Neural crest cell (in vitro differentiated cells): ENCODE measurements around the gene HOXA4. TPM values are rescaled to one million over a fixed set of nuclear protein-coding genes. Genes with fewer than 3 reads are reported as not detected.

ENCODE experiments used
- DNase-seq: peaks from one replicate; pipeline ENCODE4 v3.0.0; 2021; ENCODE audit warnings: low read depth, mixed read lengths, low spot score
- H3K27ac Mint-ChIP-seq: one replicate; pipeline ENCODE4 v1.8.0; 2021; ENCODE audit warnings: mild to moderate bottlenecking, mixed read lengths; ENCODE audit not compliant: unreplicated experiment
- H3K27me3 Mint-ChIP-seq: 2 replicates; pipeline ENCODE4 v1.8.0; 2021; ENCODE audit warnings: low read depth, mild to moderate bottlenecking, mixed read lengths
- H3K36me3 Mint-ChIP-seq: 2 replicates; pipeline ENCODE4 v1.8.0; 2021; ENCODE audit warnings: low read depth, mild to moderate bottlenecking, mixed read lengths
- H3K4me1 Mint-ChIP-seq: 2 replicates; pipeline ENCODE4 v1.8.0; 2021; ENCODE audit warnings: mixed read lengths
- H3K4me3 Mint-ChIP-seq: one replicate; pipeline ENCODE4 v1.8.0; 2021; ENCODE audit warnings: mild to moderate bottlenecking, mixed read lengths
- H3K9me3 Mint-ChIP-seq: 2 replicates; pipeline ENCODE4 v1.8.0; 2021; ENCODE audit warnings: mixed read lengths
- total RNA-seq: library from RNA; stranded (reverse); gene quantifications from 2 replicates; pipeline ENCODE4 v1.2.1, GENCODE V29; 2021
- TF ChIP-seq, protein P1 (sequence below): fragments of 200-600 bp; sonication (generic); conservative IDR thresholded peaks from 2 replicates; pipeline ENCODE4 v1.5.0; 2021; ENCODE audit warnings: antibody characterized with exemption, mild to moderate bottlenecking

The HOXA4 gene
- total RNA-seq, 1 donor from 2014 or later: 0.68 TPM

- Mint-ChIP-seq H3K36me3 (no peaks in the 10 kb centered on the region), H3K27ac (peak overlapping the region; percentile 43), H3K27me3 (peaks cover 100% of the 10 kb centered on the region), H3K4me3 (peak overlapping the region; percentile 83), H3K9me3 (no peaks in the 10 kb centered on the region), H3K4me1 (peaks cover 21% of the 10 kb centered on the region)
- DNase-seq: no peak
- TF ChIP-seq, protein P1, sequence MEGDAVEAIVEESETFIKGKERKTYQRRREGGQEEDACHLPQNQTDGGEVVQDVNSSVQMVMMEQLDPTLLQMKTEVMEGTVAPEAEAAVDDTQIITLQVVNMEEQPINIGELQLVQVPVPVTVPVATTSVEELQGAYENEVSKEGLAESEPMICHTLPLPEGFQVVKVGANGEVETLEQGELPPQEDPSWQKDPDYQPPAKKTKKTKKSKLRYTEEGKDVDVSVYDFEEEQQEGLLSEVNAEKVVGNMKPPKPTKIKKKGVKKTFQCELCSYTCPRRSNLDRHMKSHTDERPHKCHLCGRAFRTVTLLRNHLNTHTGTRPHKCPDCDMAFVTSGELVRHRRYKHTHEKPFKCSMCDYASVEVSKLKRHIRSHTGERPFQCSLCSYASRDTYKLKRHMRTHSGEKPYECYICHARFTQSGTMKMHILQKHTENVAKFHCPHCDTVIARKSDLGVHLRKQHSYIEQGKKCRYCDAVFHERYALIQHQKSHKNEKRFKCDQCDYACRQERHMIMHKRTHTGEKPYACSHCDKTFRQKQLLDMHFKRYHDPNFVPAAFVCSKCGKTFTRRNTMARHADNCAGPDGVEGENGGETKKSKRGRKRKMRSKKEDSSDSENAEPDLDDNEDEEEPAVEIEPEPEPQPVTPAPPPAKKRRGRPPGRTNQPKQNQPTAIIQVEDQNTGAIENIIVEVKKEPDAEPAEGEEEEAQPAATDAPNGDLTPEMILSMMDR: no peak
These were observed 8.9 kb downstream of the HOXA4 start for GRCh38 chr7:27121684-27122076.

GRCh38 chr7:27119412-27119911 is 11.1 kb downstream of the HOXA4 start:
- no peaks in the 10 kb centered on the region for H3K36me3 Mint-ChIP-seq
- peaks cover 100% of the 10 kb centered on the region for H3K27me3 Mint-ChIP-seq
- DNase-seq: no peak
- TF ChIP-seq, protein P1: no peak
- H3K27ac Mint-ChIP-seq: no peak overlapping the region
- H3K4me1 Mint-ChIP-seq: peaks cover 22% of the 10 kb centered on the region
- H3K9me3 Mint-ChIP-seq: no peaks in the 10 kb centered on the region
- peak overlapping the region; percentile 82 for H3K4me3 Mint-ChIP-seq

- TF ChIP-seq, protein P1: no peak
- Mint-ChIP-seq H3K27me3 (peaks cover 97% of the 10 kb centered on the region), H3K4me3 (peak overlapping the region; percentile 82), H3K27ac (no peak overlapping the region), H3K9me3 (no peaks in the 10 kb centered on the region), H3K36me3 (no peaks in the 10 kb centered on the region), H3K4me1 (peaks cover 16% of the 10 kb centered on the region)
- no peak for DNase-seq
These were observed 12.0 kb downstream of the HOXA4 start for GRCh38 chr7:27118580-27118979.

DNA sequence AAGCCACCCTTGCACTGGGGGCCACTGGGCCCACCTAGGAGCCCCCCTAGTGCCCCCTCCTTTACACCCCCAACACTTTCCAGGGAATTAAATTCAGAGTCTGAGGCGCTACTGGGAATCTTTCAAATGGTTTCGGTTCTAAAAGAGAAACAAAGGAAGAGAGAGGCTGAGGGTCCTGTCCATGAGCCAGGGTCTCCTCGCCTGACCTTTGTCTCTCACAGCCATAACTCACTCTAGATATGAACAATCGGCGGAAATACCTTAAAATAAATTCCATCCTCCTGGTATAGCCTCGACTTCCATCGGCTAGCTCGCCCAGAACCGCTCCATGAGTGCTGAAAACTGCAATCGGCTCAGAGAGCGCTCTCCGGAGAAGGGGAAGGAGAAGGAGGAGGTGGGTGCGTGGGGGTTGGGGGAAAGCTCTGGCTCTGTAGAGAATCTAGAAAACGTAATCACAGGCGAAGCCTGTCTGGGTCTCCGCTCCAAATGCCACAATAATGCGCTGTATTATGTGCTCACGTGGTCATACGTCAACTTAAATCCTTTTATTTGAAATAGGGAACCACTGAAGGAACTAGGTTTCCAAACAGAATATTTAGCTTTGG is 12.6 kb downstream of the HOXA4 start:
- Mint-ChIP-seq H3K36me3 (no peaks in the 10 kb centered on the region), H3K9me3 (no peaks in the 10 kb centered on the region), H3K27me3 (peaks cover 96% of the 10 kb centered on the region), H3K27ac (no peak overlapping the region), H3K4me1 (peaks cover 16% of the 10 kb centered on the region), H3K4me3 (peak overlapping the region; percentile 82)
- DNase-seq: no peak
- TF ChIP-seq, protein P1: no peak

GRCh38 chr7:27116962-27117886 is 13.3 kb downstream of the HOXA4 start:
- Mint-ChIP-seq H3K36me3 (no peaks in the 10 kb centered on the region), H3K4me1 (peaks cover 12% of the 10 kb centered on the region), H3K27ac (no peak overlapping the region), H3K4me3 (peak overlapping the region; percentile 87), H3K9me3 (no peaks in the 10 kb centered on the region), H3K27me3 (peaks cover 96% of the 10 kb centered on the region)
- DNase-seq: no peak
- TF ChIP-seq, protein P1: no peak
